Naive thymus-derived CD8-positive, alpha-beta T cell (primary cell): ENCODE results near the gene NPHP4. TPM values are rescaled to one million over a fixed set of nuclear protein-coding genes. Genes with fewer than 3 reads are reported as not detected.

ENCODE experiments used
- ATAC-seq, 2 donors: fragments of 150-1000 bp; cut with Tn5 transposase in 1 of 2; sonication (Bioruptor Pico), chemical (Tn5 transposase) in 1 of 2; 1 replicate in 1 of 2; 2 replicates in 1 of 2; pipeline ENCODE4 v1.10.0; 2021; ENCODE audit warnings: mild to moderate bottlenecking in 2 of 2, moderate library complexity in 2 of 2
- POLR2A ChIA-PET: fragments of 350-600 bp; sonication (Branson Sonifier 250); formaldehyde crosslinking; loops from one replicate; lab custom pipeline; 2021; ENCODE audit warnings: antibody characterized with exemption; lab: Charles Lee
- DNase-seq, 10 donors: peaks; one replicate each; pipeline versions ENCODE4 v3.0.0 to v3.0.0-alpha.2; 2020 to 2022
- H3K27ac Mint-ChIP-seq, 10 donors: one replicate each; pipeline ENCODE4 v1.8.0; 2020 to 2022; ENCODE audit warnings: mild to moderate bottlenecking in 10 of 10, mixed read lengths in 10 of 10, moderate library complexity in 4 of 10, inconsistent platforms in 1 of 10
- H3K27me3 Mint-ChIP-seq, 5 donors: one replicate each; pipeline ENCODE4 v1.8.0; 2021 to 2022; ENCODE audit warnings: mixed read lengths in 5 of 5
- H3K36me3 Mint-ChIP-seq, 3 donors: one replicate each; pipeline ENCODE4 v1.8.0; 2020 to 2022; ENCODE audit warnings: mixed read lengths in 3 of 3, mild to moderate bottlenecking in 2 of 3, inconsistent platforms in 1 of 3
- H3K4me1 Mint-ChIP-seq, 4 donors: one replicate each; pipeline ENCODE4 v1.8.0; 2021 to 2022; ENCODE audit warnings: mixed read lengths in 4 of 4
- H3K4me3 Mint-ChIP-seq, 10 donors: one replicate each; pipeline ENCODE4 v1.8.0; 2020 to 2022; ENCODE audit warnings: mild to moderate bottlenecking in 10 of 10, mixed read lengths in 10 of 10, moderate library complexity in 6 of 10, inconsistent platforms in 1 of 10
- H3K9me3 Mint-ChIP-seq, 9 donors: one replicate each; pipeline ENCODE4 v1.8.0; 2020 to 2022; ENCODE audit warnings: mixed read lengths in 9 of 9, mild to moderate bottlenecking in 3 of 9, inconsistent platforms in 1 of 9, moderate library complexity in 1 of 9
- polyA plus RNA-seq, 3 donors: library from polyadenylated mRNA; unstranded; fragments of 300-500 nt; fragmentation: Illumina TruSeq; gene quantifications; one replicate each; pipeline ENCODE4 v1.2.3, GENCODE V29; 2021
- total RNA-seq, 8 experiments: library from RNA in 2 of 8; stranded (reverse) in 2 of 8; gene quantifications; one replicate each; pipeline ENCODE4 v1.2.3 and lab custom pipeline; 2021 to 2026

The NPHP4 gene
- total and polyA plus RNA-seq, 5 experiments from 2014 or later: 0.14 to 6.3 (median 0.97) TPM

- H3K4me1 Mint-ChIP-seq: no peaks in the 10 kb centered on the region
- no peaks in the 10 kb centered on the region for H3K36me3 Mint-ChIP-seq
- no peak overlapping the region for H3K27ac Mint-ChIP-seq
These were observed 162.8 kb downstream of the NPHP4 start for GRCh38 chr1:5829414-5829813.

GRCh38 chr1:5828308-5828935 is 163.8 kb downstream of the NPHP4 start:
- Mint-ChIP-seq H3K36me3 (no peaks in the 10 kb centered on the region), H3K9me3 (peaks cover 0 to 12% (median 3%) of the 10 kb centered on the region in 9 donors), H3K4me1 (no peaks in the 10 kb centered on the region), H3K4me3 (no peak overlapping the region), H3K27ac (no peak overlapping the region), H3K27me3 (peaks cover 3 to 25% (median 10%) of the 10 kb centered on the region in 5 donors)
- ATAC-seq (no peak), DNase-seq (no peak)
- POLR2A ChIA-PET: no interaction called here

More at GRCh38 chr1:5829414-5829813, 162.8 kb downstream of the NPHP4 start:
- ATAC-seq (no peak), DNase-seq (no peak)
- Mint-ChIP-seq H3K4me3 (no peak overlapping the region), H3K27me3 (peaks cover 3 to 28% (median 10%) of the 10 kb centered on the region in 5 donors), H3K9me3 (peaks cover 0 to 12% (median 0%) of the 10 kb centered on the region in 9 donors)
- POLR2A ChIA-PET: no interaction called here

DNA sequence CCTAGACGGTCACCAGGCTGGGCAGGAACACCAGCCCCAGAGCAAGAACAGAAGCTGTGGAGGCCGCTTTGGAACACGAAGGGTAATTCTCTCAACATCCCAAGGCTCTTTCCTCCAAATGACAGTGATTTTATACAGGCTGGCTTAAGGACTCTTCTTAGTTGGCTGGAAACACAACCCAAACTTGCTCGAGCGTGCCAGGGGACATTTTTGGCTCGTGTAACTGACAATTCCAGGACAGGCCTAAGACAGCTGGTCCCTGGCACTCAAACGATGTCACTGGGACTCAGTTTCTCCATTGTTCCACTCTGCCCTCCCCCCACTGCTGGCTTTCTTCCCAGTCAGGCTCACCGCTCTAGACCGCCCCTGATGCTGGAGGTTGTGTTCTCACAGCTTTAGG is 164.7 kb downstream of the NPHP4 start:
- H3K36me3 Mint-ChIP-seq: no peaks in the 10 kb centered on the region
- no peaks in the 10 kb centered on the region for H3K4me1 Mint-ChIP-seq
- no peak for DNase-seq
- ATAC-seq: no peak
- H3K9me3 Mint-ChIP-seq: peaks cover 0 to 12% (median 3%) of the 10 kb centered on the region in 9 donors
- no peak overlapping the region for H3K27ac Mint-ChIP-seq
- no peak overlapping the region for H3K4me3 Mint-ChIP-seq
- POLR2A ChIA-PET: no interaction called here
- peaks cover 3 to 27% (median 10%) of the 10 kb centered on the region in 5 donors for H3K27me3 Mint-ChIP-seq

GRCh38 chr1:5826601-5827000 is 165.6 kb downstream of the NPHP4 start:
- no peaks in the 10 kb centered on the region for H3K36me3 Mint-ChIP-seq
- H3K4me1 Mint-ChIP-seq: no peaks in the 10 kb centered on the region
- H3K9me3 Mint-ChIP-seq: peaks cover 0 to 12% (median 3%) of the 10 kb centered on the region in 9 donors
- H3K27me3 Mint-ChIP-seq: peaks cover 3 to 32% (median 10%) of the 10 kb centered on the region in 5 donors
- no peak overlapping the region for H3K4me3 Mint-ChIP-seq
- DNase-seq (no peak), ATAC-seq (no peak)
- H3K27ac Mint-ChIP-seq: no peak overlapping the region
- POLR2A ChIA-PET: interaction anchor here (0.6 kb wide), 1 partner anchor 10 kb away, joined by 4 read pairs; no protein-coding TSS in a partner anchor

DNA sequence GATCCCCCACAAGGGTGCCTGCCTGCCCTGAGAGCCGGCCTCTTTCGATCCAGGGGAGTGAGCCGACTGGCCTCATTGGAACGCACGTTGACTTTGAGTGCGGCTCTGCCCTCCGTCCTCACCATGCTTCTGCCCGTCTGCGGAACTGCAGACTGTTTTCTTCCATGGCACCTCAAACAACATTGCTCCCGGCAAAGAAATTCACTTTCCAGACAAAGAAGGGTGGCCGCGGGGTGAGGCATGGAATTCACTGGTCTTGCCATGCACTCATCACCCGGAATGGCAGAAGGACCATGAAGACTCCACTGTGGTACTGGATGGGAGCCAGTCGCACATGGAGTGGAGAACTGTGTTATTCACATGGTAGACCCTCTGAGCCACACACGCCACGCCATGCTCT is 169.5 kb downstream of the NPHP4 start:
- H3K4me3 Mint-ChIP-seq: no peak overlapping the region
- H3K36me3 Mint-ChIP-seq: peaks cover 0 to 6% (median 0%) of the 10 kb centered on the region in 3 donors
- ATAC-seq (no peak), DNase-seq (no peak)
- H3K9me3 Mint-ChIP-seq: peaks cover 0 to 13% (median 2%) of the 10 kb centered on the region in 9 donors
- no peaks in the 10 kb centered on the region for H3K4me1 Mint-ChIP-seq
- peaks cover 2 to 53% (median 27%) of the 10 kb centered on the region in 5 donors for H3K27me3 Mint-ChIP-seq
- no peak overlapping the region for H3K27ac Mint-ChIP-seq
- POLR2A ChIA-PET: no interaction called here

DNA sequence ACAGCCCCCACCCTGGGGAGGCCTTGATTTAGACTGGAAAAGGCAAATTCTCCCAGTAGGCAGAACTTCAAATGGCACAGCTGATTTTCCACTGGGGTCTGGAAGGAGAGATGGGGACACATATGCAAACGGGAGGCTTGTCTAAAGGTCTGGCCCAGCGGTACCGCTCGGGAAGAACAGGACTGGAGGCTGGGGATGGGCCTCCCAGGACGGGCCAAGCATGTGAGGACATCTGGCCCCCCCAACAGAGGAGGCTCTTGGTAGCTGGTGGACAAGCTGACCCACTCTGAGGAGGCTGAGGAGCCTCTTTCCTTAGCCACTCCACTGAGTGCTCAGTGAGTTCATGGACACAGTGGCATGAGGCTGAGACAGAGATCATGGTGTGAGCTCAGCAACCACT is 170.0 kb downstream of the NPHP4 start:
- H3K27me3 Mint-ChIP-seq: peaks cover 2 to 58% (median 31%) of the 10 kb centered on the region in 5 donors
- no peak overlapping the region for H3K4me3 Mint-ChIP-seq
- no peaks in the 10 kb centered on the region for H3K4me1 Mint-ChIP-seq
- no peak overlapping the region for H3K27ac Mint-ChIP-seq
- H3K9me3 Mint-ChIP-seq: peaks cover 0 to 13% (median 2%) of the 10 kb centered on the region in 9 donors
- no peak for ATAC-seq
- POLR2A ChIA-PET: no interaction called here
- H3K36me3 Mint-ChIP-seq: peaks cover 0 to 6% (median 0%) of the 10 kb centered on the region in 3 donors
- DNase-seq: no peak

GRCh38 chr1:5821540-5822176 is 170.6 kb downstream of the NPHP4 start:
- Mint-ChIP-seq H3K9me3 (peaks cover 0 to 13% (median 2%) of the 10 kb centered on the region in 9 donors), H3K4me3 (no peak overlapping the region), H3K27ac (no peak overlapping the region), H3K36me3 (peaks cover 0 to 6% (median 0%) of the 10 kb centered on the region in 3 donors), H3K4me1 (no peaks in the 10 kb centered on the region), H3K27me3 (peaks cover 4 to 64% (median 36%) of the 10 kb centered on the region in 5 donors)
- ATAC-seq: no peak
- POLR2A ChIA-PET: no interaction called here
- DNase-seq: no peak

- H3K27ac Mint-ChIP-seq: no peak overlapping the region
- POLR2A ChIA-PET: no interaction called here
- H3K4me3 Mint-ChIP-seq: no peak overlapping the region
- H3K27me3 Mint-ChIP-seq: peaks cover 4 to 69% (median 43%) of the 10 kb centered on the region in 5 donors
- peaks cover 0 to 13% (median 2%) of the 10 kb centered on the region in 9 donors for H3K9me3 Mint-ChIP-seq
- peaks cover 0 to 6% (median 0%) of the 10 kb centered on the region in 3 donors for H3K36me3 Mint-ChIP-seq
- no peak for ATAC-seq
- no peak for DNase-seq
- H3K4me1 Mint-ChIP-seq: no peaks in the 10 kb centered on the region
These were observed 172.2 kb downstream of the NPHP4 start for GRCh38 chr1:5820026-5820421.

DNA sequence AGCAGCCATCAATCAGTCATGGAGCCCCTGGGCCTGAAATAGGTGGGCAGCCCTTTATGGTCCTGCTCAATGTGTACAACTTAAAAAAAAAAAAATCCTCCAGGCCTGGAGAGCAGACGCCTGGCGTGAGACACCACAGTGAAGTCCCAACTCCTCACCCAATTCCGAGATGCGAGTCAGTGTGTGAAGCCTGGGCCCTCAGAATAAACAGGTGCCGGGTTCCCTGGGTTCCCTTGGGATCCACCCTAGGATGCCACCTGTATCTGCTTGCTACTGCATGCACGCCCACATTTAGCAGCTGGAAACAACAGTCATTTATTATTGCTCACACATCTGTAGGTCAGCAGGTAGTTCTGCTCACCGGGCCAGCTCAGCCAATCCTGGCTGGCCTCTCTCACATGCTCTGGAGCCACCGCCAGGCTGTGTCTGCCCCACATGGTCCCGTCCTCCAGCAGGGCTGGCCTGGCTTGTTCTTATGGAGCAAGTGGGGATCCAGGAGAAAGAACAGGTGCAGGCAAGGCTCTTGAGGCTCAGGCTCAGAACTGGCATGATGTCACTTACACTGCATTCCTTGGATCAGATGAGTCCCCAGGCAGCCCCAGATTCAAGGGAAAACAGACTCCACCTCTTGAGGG is 172.7 kb downstream of the NPHP4 start:
- no peak for ATAC-seq
- no peaks in the 10 kb centered on the region for H3K4me1 Mint-ChIP-seq
- H3K27me3 Mint-ChIP-seq: peaks cover 4 to 69% (median 43%) of the 10 kb centered on the region in 5 donors
- POLR2A ChIA-PET: no interaction called here
- H3K36me3 Mint-ChIP-seq: peaks cover 0 to 6% (median 0%) of the 10 kb centered on the region in 3 donors
- no peak for DNase-seq
- H3K27ac Mint-ChIP-seq: no peak overlapping the region
- peaks cover 0 to 13% (median 2%) of the 10 kb centered on the region in 9 donors for H3K9me3 Mint-ChIP-seq
- H3K4me3 Mint-ChIP-seq: no peak overlapping the region

GRCh38 chr1:5818755-5819154 is 173.5 kb downstream of the NPHP4 start:
- DNase-seq: no peak
- H3K4me1 Mint-ChIP-seq: no peaks in the 10 kb centered on the region
- H3K9me3 Mint-ChIP-seq: peaks cover 0 to 9% (median 0%) of the 10 kb centered on the region in 9 donors
- POLR2A ChIA-PET: no interaction called here
- H3K27me3 Mint-ChIP-seq: peaks cover 5 to 70% (median 43%) of the 10 kb centered on the region in 5 donors
- H3K36me3 Mint-ChIP-seq: peaks cover 0 to 6% (median 0%) of the 10 kb centered on the region in 3 donors
- no peak overlapping the region for H3K27ac Mint-ChIP-seq
- H3K4me3 Mint-ChIP-seq: no peak overlapping the region
- no peak for ATAC-seq

DNA sequence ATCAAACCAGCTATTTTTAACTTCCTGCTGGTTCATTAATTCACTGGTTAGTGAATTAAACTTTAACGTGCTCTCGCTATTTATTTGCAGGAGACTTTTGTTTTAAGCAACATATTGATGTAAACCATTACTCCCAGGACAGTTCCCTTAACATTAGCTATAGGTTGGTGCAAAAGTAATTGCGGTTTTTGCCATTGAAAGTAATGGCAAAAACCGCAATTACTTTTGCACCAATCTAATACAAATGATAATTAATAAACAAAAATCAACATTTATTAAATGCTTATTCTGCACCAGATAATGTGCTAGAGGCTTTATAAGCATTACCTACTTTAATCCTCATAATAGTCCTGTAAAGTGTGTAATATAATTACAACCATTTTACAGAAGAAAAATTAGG is 176.5 kb downstream of the NPHP4 start:
- POLR2A ChIA-PET: no interaction called here
- H3K27me3 Mint-ChIP-seq: peaks cover 5 to 68% (median 49%) of the 10 kb centered on the region in 5 donors
- peaks cover 0 to 6% (median 0%) of the 10 kb centered on the region in 3 donors for H3K36me3 Mint-ChIP-seq
- peaks cover 0 to 9% (median 0%) of the 10 kb centered on the region in 9 donors for H3K9me3 Mint-ChIP-seq
- H3K27ac Mint-ChIP-seq: no peak overlapping the region
- DNase-seq (no peak), ATAC-seq (no peak)
- no peak overlapping the region for H3K4me3 Mint-ChIP-seq
- H3K4me1 Mint-ChIP-seq: no peaks in the 10 kb centered on the region

- H3K27me3 Mint-ChIP-seq: peaks cover 5 to 63% (median 46%) of the 10 kb centered on the region in 5 donors
- no peak overlapping the region for H3K4me3 Mint-ChIP-seq
- H3K36me3 Mint-ChIP-seq: peaks cover 0 to 6% (median 0%) of the 10 kb centered on the region in 3 donors
- H3K27ac Mint-ChIP-seq: no peak overlapping the region
- H3K4me1 Mint-ChIP-seq: no peaks in the 10 kb centered on the region
- peaks cover 0 to 9% (median 0%) of the 10 kb centered on the region in 9 donors for H3K9me3 Mint-ChIP-seq
- POLR2A ChIA-PET: no interaction called here
- DNase-seq (no peak), ATAC-seq (no peak)
These were observed 177.0 kb downstream of the NPHP4 start for GRCh38 chr1:5815211-5815610.
